EL (cell line): ENCODE results near the gene PRDX2.
A peak's percentile ranks its signal among the peaks of the same experiment; 100 is the strongest.

Experiments
- DNase-seq: peaks from one replicate; pipeline ENCODE4 v3.0.0-alpha.2; 2016

PRDX2 gene

DNA sequence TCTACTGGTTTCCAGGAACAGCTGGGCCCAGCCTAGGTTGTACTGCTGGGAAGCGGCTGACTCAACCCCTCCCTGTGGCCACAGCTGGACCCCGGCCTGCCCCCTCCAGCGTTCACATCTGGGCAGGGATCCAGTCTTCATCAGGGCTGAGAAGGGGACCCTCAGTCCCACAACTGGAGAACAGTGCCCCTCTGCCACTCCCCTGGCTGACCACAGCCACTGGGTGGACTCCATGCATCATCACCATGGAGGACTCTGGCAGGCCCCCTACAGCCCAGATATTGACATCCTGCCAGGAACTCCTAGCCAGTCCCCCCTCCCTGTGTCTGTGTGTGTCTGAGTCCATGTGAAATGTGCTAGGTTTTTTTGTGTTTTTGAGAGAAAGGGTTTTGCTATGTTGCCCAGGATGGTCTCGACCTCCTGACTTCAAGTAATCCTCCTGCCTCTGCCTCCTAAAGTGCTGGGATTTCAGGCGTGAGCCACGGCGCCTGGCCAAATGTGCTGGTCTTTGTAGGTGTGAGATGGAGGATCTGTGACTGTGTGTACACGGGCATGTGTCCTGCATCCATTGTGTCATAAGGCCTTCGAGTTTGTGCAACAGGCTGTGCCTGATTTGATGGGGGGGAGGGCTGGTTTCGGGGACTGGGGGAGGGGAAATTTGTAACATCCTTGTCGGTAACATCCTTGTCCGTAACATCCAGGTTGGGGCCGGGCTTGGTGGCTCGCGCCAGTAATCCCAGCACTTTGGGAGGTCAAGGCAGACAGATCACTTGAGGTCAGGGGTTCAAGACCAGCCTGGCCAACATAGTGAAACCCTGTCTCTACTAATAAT, 22.2 kb downstream of the PRDX2 start:
- peak; percentile 74 for DNase-seq

GRCh38 chr19:12778905-12779161, 22.8 kb downstream of the PRDX2 start:
- DNase-seq = no peak

DNA sequence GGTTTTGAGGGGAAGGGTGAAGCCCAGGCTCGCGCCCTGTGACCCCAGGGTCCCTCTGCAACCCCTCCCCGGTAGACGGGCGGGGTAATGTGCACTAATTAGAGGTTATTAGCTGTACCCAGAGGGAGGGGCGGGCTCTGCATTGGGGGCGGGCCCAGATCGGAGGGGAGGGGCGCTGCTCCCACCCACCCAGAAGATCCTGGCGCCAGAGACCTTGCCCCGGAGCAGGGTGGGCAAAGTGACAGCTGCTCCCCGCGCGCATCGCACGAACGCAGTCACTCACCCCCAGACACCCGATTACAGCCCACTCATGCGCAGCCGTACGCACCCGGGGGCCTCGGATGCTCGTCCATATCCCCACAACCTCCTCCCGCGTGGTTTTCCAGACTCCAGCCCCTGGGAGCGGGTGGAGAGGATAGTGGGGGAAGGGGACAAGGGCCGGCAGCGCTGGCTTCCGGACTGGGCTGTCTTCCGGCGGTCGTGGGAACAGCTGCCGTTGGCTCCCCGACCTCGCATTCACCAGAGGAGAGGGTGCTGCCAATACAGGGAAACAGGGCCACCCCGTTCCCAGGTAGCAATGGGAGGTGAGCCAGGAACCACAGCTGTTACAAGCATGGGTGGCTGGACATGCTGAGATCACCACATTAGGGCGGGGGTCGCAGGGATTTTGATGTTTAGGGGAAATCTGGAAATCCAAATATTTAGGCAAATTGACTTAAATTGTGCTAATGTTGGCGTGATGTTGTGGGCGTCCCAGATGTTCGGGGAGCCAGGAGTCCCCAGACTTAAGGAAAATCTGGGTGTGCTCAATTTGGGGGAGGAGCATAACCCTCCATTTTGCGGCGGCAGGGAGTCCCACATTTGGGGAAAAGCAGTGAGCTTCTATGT, 23.3 kb downstream of the PRDX2 start:
- DNase-seq = peak; percentile 79

DNA sequence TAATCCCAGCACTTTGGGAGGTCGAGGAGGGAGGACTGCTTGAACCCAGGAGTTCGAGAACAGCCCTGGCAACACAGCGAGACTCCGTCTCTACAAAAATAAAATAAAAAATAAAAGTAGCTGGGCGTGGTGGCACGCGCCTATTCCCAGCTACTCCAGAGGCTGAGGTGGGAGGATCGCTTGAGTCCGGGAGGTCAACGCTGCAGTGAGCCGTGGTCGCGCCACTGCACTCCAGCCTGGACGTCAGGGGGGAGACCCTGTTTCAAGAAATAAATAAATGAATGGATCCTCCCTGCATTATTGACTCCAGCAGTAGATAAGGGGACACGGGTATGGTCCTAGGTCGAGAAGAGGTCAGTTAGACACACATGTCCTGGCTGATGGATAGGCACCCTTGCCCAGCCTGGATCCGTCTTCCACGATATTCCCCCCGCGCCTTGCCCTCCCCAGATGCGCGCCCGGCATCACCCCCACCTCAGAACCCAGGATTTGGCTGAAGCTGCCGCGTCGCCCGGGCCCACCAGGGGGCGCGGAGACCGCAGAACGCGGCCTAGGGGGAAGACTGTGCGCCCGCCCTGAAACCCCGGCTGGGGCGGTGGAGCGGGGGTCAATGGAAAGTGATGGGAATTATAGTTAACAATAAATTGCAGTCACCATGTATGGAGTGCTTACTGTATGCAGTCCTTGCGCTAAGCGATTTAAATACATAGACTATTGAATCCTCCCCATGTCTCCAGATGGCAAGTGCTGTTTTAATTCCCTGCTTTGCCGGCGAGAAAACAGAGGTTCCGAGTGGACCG, 24.2 kb downstream of the PRDX2 start:
- DNase-seq = peak; percentile 76

DNA sequence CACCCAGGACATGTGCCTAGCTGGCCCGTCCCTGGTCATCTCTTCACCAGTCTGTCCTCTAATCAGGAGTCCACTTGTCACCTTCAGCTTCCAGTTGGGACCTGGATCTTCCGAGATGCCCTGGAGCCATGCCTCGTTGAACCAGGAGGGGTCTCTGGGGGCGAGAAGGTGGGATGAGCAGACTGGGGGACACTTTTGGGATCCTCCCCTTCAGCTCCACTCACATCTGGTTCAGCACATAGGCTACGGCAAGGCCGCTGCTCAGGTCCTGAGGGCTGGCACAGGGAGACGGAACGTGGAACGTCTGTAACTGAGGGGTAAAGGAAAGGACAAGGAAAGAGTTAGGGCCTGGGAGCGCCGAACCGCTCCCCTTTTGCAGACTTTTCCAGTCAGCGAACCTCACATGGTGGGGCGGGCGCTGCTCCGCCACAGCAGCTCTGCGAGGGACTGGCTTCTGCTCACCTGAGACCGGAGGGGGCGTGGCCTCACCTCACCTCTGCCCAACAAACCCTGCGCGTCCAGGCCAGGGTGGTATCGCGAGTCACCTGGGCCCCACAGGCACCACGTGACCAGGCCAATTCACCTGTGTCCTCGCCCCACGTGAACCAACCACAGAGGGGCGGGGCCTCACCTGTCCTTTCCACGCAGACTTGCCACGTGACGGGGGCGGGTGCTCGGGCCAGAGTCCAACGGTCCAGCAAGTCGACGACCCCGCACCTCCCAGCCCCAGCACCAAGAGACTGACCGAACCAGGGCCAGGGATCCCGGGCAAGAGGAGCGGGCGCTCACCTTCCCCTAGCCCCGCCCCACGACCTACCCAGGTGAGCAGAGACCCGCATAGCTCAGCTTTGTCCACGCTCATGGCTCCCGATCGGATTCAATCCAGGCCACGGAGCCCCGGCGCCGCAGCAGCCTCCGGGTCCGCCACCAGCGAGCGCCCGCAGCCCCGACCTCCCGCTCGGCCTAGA, 26.7 kb downstream of the PRDX2 start, which contains the start of gene HOOK2:
TSS of gene HOOK2 (minus strand) at position 965 of the 968 bp plus-strand sequence. CDS start at position 862, 103 bp downstream.
- DNase-seq = no peak

DNA sequence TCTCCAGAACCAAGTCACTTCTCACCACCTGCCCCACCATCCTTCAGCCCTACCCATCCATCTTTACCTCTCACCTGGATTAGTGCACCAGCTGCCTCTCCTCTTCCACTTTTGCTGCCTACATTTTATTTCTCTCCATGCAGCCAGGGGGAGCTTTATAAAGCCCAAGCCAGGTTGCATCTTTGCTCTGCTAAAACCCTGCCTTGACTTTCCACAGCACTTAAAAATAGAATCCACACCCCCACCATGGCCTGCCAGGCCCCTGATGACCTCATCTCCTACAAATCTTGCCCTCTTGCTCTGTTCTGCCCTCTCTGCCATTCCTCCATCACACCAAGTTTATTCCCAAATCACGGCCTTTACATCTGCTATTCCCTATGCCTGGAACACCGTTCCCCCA, 28.0 kb downstream of the PRDX2 start:
- DNase-seq = peak; percentile 56

DNA sequence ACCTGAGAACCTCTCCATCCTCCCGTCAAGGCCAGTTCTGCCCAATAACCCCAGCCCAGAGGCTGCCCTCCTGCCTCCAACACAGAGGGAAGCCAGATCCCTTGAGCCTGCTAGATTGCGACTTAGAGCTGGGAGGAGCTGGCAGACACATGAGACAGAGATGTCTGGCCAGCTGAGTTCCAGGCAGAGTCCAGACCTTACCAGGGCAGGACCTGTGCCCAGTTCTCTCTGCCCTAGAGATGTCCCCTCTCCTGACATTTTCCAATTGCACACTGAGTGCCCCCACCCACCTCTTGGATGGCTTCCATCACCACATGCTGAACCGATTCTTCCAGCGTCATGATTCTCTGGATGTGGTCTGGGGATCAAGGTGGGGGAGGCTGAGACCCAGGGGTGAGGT, 29.3 kb downstream of the PRDX2 start:
- DNase-seq = no peak

DNA sequence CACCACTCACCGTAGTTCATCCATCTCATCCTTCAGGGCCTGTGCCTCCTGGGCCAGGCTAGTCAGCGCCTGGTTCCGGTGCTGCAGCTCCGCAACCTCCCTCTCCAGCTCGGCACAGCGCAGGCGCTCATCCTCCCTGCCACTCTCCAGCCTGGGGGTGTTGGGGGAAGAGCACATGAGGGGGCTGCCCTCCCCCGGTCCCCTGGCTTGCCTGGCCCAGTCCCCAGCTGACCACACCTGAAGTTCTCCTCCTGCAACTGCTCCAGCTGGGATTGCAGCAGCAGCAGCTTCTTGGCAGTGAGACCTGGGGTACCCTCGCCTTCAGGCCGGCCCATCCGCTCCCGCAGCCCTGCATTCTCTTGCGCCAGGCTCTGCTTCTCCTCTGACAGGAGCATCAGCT, 30.7 kb downstream of the PRDX2 start:
- no peak for DNase-seq

DNA sequence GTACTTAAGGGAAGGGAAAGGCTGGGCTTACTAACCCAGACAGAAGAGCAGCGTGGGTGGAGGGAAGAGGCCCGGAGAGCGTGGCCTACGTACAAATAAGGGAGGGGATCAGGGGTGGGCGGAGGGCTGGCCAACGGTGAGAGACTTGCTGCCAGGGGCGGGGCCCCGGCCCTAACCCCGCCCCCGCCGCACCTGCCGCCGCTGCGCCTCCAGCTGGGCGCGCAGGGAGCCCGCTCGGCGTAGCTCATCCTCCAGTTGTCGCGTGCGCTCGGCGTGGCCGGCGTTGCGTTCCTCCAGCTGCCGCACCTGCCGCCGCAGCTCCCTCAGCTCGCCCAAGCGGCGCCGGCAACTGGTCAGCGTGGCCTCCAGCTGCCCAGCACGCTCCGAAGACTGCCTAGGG, 31.9 kb downstream of the PRDX2 start:
- DNase-seq = no peak

- DNase-seq = no peak
These were observed 33.9 kb downstream of the PRDX2 start for GRCh38 chr19:12767666-12768065.

DNA sequence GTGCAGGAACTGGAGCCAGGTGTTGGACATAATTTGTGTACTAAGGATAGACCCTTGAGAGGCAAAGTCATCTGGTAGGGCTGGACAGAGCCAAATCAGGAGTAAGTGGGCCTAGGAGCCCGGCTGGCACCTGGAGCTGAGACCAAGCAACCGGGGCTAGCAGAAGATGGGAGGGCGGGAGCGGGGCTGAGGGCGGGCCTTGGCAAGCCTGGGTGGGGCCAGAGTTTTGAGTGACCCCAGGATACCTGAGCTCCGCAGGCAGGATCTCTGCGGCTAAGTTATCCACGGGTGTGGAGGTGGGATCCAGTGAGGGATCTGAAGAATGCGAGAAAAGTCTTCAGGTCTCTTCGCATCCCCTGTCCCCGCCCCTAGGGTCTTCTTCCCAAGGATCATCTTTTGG, 34.5 kb downstream of the PRDX2 start:
- DNase-seq = no peak

- DNase-seq = peak; percentile 83
These were observed 35.5 kb downstream of the PRDX2 start for GRCh38 chr19:12766051-12766521.

DNA sequence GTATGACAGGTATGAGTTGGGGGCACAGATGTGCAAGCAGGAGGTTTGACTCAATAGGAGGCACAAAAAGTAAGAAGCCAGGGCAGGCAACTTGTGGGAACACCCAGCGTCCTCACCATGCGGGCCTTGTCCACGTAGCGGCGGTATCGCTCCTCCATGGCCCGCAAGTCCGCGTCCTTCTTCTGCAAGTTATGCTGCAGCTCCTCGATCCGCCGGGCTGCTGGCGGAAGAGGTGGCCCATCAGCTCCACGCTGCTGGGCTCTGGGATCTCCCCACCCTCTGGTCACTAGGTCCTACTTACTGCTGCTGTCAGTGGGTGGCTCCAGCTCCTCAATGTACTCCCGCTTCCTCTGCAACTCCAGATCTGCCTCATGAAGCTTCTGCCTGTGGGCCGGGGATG, 36.9 kb downstream of the PRDX2 start:
- DNase-seq = no peak

GRCh38 chr19:12763100-12763499, 38.5 kb downstream of the PRDX2 start:
- DNase-seq = no peak

GRCh38 chr19:12759686-12760085, 41.9 kb downstream of the PRDX2 start:
- DNase-seq = no peak

DNA sequence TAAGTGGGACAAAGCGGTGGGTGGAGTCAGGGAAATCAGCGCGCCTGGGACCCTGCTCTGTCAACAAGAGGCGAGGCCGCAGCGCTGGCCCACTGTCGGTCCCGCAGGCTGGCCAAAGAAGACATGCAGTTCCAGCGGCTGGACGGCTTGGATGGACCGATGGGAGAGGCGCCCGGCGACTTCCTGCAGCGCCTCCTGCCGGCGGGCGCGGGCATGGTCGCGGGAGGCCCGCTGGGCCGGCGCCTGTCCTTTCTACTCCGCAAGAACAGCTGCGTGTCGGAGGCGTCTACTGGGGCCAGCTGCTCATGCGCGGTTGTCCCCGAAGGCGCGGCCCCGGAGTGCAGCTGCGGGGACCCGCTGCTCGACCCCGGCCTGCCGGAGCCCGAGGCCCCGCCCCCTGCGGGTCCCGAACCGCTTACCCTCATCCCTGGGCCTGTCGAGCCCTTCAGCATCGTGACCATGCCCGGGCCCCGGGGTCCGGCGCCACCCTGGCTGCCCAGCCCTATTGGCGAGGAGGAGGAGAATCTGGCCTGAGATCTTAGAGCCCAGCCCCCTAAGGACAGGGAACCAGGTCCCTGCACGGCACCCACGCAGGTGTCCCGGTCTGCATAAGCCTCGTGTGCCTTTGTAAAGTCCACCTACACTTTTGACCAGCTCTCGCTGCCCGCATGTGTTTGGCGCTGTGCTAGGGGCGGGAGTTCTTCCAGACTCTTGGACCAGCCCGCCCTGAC, 43.9 kb downstream of the PRDX2 start:
- DNase-seq = peak; percentile 77

- DNase-seq = no peak
These were observed 45.3 kb downstream of the PRDX2 start for GRCh38 chr19:12756150-12756883.

DNA sequence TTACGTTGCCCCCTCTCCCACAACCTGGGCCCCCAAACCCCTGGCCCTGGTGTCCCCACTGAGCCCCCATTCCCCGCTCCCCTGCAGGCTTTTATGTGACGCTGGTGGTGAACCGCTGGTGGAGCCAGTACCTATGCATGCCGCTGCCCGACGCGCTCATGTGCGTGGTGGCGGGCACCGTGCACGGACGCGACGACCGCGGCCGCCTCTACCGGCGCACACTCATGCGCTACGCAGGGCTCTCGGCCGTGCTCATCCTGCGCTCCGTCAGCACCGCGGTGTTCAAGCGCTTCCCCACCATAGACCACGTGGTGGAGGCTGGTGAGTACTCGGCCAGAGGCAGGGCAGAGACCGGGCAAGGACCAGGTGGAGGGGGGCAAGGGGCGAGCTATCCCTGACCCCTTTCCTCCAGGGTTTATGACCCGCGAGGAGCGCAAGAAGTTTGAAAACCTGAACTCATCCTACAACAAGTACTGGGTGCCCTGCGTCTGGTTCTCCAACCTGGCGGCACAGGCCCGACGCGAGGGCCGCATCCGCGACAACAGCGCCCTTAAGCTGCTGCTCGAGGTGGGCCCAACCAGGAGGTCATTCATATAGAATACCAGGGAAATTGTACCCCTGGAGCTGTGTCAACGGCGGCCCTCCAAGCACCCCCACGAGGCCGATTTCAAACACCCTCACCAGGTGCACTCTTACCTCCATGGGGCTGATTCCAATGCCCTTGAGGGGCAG, 47.0 kb downstream of the PRDX2 start:
- no peak for DNase-seq

GRCh38 chr19:12752056-12752781, 49.4 kb downstream of the PRDX2 start:
- DNase-seq = no peak
